ENCODE results near the gene AQP12B. TPM values are rescaled to one million over a fixed set of nuclear protein-coding genes. Genes with fewer than 3 reads are reported as not detected.
"Not testable (repeated sequence)": the region's sequence is repeated elsewhere in the genome, so short reads cannot be mapped to it uniquely, and the experiment has no call there.

AQP12B gene, protein sequence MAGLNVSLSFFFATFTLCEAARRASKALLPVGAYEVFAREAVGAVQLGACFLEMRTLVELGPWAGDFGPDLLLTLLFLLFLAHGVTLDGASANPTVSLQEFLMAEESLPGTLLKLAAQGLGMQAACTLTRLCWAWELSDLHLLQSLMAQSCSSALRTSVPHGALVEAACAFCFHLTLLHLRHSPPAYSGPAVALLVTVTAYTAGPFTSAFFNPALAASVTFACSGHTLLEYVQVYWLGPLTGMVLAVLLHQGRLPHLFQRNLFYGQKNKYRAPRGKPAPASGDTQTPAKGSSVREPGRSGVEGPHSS
- not detected for total RNA-seq

DNA sequence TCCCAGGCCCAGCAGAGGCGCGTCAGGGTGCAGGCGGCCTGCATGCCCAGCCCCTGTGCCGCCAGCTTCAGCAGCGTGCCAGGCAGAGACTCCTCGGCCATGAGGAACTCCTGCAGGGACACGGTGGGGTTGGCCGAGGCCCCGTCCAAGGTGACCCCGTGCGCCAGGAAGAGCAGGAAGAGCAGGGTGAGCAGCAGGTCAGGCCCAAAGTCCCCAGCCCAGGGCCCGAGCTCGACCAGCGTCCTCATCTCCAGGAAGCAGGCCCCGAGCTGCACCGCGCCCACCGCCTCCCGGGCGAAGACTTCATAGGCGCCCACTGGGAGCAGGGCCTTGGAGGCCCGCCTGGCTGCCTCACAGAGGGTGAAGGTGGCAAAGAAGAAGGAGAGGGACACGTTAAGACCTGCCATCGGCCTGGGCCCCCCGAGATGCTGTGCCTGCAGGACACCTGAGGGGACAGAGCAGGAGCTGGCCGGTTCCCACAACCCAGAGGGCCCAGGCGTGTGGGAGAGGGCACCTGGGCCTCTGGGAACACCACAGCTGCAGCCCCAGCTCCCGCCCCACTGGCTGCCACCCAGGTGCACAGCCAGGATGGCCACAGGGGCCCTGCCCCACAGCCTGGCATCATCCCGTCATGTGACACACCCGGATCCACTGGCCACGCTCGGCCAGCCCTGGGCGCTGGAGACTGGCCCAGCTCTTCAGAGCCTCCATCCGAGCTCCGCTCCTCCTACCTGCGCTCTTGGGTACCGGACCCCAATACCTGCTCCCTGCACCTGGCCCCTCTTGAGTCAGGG, at the start of gene AQP12B:
Gene AQP12B (minus strand): TSS at position 455 of the 794 bp plus-strand sequence. CDS start 48 bp downstream, at position 407.
- H3K9me3 ChIP-seq; H3K36me3 ChIP-seq; H3K27ac ChIP-seq; H3K4me1 ChIP-seq; DNase-seq (ENCODE audit: low spot score in 2 of 2); H3K4me3 ChIP-seq: not testable (repeated sequence)
- 83% methylated on average over 11 of the region's 37 CpGs for WGBS
- peaks cover 12% of the 10 kb centered on the region for H3K27me3 ChIP-seq

DNA sequence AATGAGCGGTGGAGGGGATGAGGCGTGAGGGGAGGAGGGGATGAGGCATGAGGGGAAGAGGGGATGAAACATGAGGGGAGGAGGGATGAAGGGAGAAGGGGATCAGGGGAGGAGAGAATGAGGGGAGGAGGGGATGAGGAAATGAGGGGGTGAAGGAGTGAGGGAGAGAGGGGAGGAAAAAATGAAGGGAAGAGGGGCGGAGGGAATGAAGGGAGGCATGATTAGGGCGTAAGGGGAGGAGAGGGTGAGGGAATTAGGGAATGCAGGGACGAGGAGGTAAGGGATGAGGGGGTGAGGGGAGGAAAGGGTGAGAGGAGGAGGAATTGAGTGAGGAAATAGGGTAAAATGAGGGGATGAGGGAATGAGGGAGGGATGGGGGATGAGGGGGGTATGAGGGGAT, 49.5 kb upstream of the AQP12B start:
- Histone ChIP-seq H3K4me1 (no peaks in the 10 kb centered on the region), H3K36me3 (no peaks in the 10 kb centered on the region), H3K27ac (no peak overlapping the region), H3K9me3 (no peaks in the 10 kb centered on the region), H3K27me3 (peaks cover 49% of the 10 kb centered on the region), H3K4me3 (no peak overlapping the region)
- DNase-seq (ENCODE audit: low spot score in 2 of 2) = no peak
- TF ChIP-seq EP300 (IDR thresholded peaks at IDR 0.05) (no peak), POLR2AphosphoS5 (IDR thresholded peaks at IDR 0.05) (no peak), POLR2A (IDR thresholded peaks at IDR 0.05) (no peak)
- TF ChIP-seq, protein P1, sequence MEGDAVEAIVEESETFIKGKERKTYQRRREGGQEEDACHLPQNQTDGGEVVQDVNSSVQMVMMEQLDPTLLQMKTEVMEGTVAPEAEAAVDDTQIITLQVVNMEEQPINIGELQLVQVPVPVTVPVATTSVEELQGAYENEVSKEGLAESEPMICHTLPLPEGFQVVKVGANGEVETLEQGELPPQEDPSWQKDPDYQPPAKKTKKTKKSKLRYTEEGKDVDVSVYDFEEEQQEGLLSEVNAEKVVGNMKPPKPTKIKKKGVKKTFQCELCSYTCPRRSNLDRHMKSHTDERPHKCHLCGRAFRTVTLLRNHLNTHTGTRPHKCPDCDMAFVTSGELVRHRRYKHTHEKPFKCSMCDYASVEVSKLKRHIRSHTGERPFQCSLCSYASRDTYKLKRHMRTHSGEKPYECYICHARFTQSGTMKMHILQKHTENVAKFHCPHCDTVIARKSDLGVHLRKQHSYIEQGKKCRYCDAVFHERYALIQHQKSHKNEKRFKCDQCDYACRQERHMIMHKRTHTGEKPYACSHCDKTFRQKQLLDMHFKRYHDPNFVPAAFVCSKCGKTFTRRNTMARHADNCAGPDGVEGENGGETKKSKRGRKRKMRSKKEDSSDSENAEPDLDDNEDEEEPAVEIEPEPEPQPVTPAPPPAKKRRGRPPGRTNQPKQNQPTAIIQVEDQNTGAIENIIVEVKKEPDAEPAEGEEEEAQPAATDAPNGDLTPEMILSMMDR (IDR thresholded peaks at IDR 0.05) = no peak
- 87% methylated on average over 5 of the region's 5 CpGs for WGBS

DNA sequence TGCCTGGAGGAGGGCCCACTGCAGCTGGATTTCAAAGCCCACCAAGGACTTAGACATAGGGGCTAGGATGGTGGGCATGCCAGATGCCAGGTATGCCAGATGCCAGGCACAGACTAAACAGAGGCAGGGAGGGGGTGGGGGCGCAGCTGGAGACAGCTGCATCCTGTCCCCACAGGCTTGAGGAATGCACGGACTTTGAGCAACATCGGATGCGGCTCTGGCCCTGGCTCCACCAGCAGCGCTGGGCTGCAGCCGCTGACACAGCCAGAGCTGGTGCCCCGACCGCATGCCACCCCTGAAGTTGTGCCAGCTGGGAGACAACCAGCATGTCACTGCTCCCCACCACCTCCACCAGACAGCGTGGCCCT, 48.5 kb upstream of the AQP12B start:
- no peak for DNase-seq (ENCODE audit: low spot score in 2 of 2)
- Histone ChIP-seq H3K27ac (no peak overlapping the region), H3K4me1 (no peaks in the 10 kb centered on the region), H3K36me3 (no peaks in the 10 kb centered on the region), H3K9me3 (no peaks in the 10 kb centered on the region), H3K27me3 (peaks cover 44% of the 10 kb centered on the region), H3K4me3 (no peak overlapping the region)
- TF ChIP-seq POLR2AphosphoS5 (IDR thresholded peaks at IDR 0.05) = no peak
- 30% methylated on average over 2 of the region's 9 CpGs for WGBS

DNA sequence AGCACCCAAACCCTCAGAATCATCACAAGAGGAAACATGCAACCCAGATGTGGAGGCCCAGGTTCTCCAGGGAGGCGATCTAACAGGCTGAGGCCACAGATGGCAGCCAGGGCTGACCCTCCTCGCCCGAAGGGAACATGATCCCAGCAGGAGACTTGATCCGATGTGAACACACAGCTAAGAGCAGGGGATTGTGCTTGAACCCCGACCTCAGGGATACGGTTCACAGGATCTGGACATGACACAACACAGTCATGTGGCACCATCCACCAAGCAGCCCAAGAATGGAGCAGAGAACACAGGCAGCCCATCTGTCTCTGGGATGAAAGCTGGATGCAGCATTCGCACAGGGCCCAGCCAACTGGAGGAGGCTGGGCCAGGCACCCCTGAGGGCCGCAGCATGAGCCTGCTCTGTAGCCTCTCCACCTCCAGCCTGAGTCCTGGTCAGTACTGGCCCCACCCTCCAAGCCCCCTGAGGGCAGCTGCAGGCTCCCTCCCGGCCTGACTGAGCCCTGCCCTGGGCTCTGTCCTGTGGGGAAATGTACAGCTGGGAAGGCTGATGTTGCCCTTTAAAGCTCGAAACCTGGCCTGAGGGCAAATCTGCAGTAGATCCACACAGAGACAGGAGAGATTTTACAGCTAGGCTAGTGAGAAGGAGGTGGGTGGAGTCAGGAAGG, 48.0 kb upstream of the AQP12B start:
- no peak for TF ChIP-seq POLR2AphosphoS5 (IDR thresholded peaks at IDR 0.05)
- no peak for TF ChIP-seq EP300 (IDR thresholded peaks at IDR 0.05)
- TF ChIP-seq POLR2A (IDR thresholded peaks at IDR 0.05) = no peak
- TF ChIP-seq, protein P1 (IDR thresholded peaks at IDR 0.05) = no peak
- H3K4me3 ChIP-seq = no peak overlapping the region
- H3K4me1 ChIP-seq = no peaks in the 10 kb centered on the region
- H3K27ac ChIP-seq = no peak overlapping the region
- H3K9me3 ChIP-seq = no peaks in the 10 kb centered on the region
- peaks cover 48% of the 10 kb centered on the region for H3K27me3 ChIP-seq
- WGBS = 75% methylated on average over 7 of the region's 10 CpGs
- DNase-seq (ENCODE audit: low spot score in 2 of 2) = no peak
- H3K36me3 ChIP-seq = no peaks in the 10 kb centered on the region

DNA sequence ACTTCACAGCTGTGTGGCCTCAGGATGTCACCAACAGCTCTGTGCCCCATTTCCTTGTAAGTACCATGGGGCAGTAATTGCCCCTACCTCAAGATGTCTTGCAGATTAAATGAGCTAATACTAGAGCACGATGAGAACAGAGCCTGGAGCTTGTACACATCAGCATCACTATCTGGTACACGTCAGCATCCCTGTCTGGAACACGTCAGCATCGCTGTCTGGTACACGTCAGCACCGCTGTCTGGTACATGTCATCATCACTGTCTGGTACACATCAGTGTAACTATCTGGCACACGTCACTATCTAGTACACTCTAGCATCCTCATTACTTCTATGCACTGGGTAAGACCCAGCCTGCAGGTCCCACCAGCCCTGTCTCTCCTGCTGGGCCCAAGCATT, 46.1 kb upstream of the AQP12B start:
- Histone ChIP-seq H3K4me3 (no peak overlapping the region), H3K4me1 (no peaks in the 10 kb centered on the region), H3K27me3 (peaks cover 44% of the 10 kb centered on the region), H3K27ac (no peak overlapping the region), H3K36me3 (no peaks in the 10 kb centered on the region), H3K9me3 (no peaks in the 10 kb centered on the region)
- DNase-seq (ENCODE audit: low spot score in 2 of 2) = no peak
- TF ChIP-seq, protein P1 (IDR thresholded peaks at IDR 0.05) = no peak
- no peak for TF ChIP-seq POLR2A (IDR thresholded peaks at IDR 0.05)
- 92% methylated on average over 7 of the region's 7 CpGs for WGBS

DNA sequence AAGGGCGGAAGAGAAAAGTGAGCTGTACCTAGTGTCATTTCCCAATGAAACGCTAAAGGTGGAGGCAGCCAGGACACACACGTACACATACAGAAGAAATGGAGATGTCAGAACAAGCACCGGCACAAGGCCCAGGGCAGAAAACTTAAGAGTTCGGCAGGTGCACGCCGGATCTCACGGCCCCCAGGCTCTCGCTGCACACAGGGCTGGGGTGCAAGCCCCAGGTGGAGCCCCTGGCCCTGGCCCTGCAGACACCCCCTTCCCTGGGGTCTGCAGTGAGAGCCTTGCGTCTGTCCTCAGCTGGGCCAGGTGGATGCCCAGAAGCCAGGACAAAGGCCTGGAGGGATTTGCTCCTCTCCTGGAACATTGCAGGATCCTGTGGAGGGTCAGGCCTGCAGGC, 45.7 kb upstream of the AQP12B start:
- Histone ChIP-seq H3K4me1 (no peaks in the 10 kb centered on the region), H3K9me3 (no peaks in the 10 kb centered on the region), H3K27me3 (peaks cover 44% of the 10 kb centered on the region), H3K4me3 (no peak overlapping the region), H3K27ac (no peak overlapping the region), H3K36me3 (no peaks in the 10 kb centered on the region)
- no peak for TF ChIP-seq POLR2A (IDR thresholded peaks at IDR 0.05)
- TF ChIP-seq, protein P1 (IDR thresholded peaks at IDR 0.05) = no peak
- TF ChIP-seq EP300 (IDR thresholded peaks at IDR 0.05) = no peak
- no peak for TF ChIP-seq POLR2AphosphoS5 (IDR thresholded peaks at IDR 0.05)
- DNase-seq (ENCODE audit: low spot score in 2 of 2) = no peak
- WGBS = 62% methylated on average over 9 of the region's 10 CpGs
